ENCODE results near the gene TTC31.

TTC31 gene

GRCh38 chr2:74488643-74489481 lies 6.0 kb downstream of the TTC31 start:
- no peak for DNase-seq (ENCODE audit: low spot score)

GRCh38 chr2:74489906-74490305 lies 7.0 kb downstream of the TTC31 start:
- no peak for DNase-seq (ENCODE audit: low spot score)

GRCh38 chr2:74491648-74492544 lies 9.0 kb downstream of the TTC31 start:
- DNase-seq (ENCODE audit: low spot score) = no peak

GRCh38 chr2:74493546-74493945 lies 10.7 kb downstream of the TTC31 start:
- DNase-seq (ENCODE audit: low spot score) = no peak

DNA sequence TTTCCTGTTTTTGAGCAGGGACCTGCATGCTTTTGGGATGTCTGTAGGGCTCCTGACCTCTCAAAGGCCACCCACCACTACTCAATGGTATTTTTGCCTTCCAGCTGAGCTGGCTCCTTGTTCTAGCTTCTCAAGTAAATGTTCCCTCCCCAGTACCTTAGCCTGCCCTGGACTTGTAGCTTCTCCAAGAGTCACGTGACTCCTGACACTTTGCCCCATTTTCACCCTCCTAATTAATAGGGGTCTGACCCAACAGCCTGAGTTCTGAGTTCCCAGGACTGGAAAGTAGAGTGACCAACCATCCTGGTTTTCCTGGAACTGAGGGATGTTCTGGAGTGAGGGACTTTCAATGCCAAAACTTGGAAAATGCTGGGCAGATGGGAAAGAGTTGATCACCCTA lies 12.6 kb downstream of the TTC31 start:
- DNase-seq (ENCODE audit: low spot score) = no peak

- DNase-seq (ENCODE audit: low spot score) = no peak
Measured at GRCh38 chr2:74496997-74497776, 14.3 kb downstream of the TTC31 start.

DNA sequence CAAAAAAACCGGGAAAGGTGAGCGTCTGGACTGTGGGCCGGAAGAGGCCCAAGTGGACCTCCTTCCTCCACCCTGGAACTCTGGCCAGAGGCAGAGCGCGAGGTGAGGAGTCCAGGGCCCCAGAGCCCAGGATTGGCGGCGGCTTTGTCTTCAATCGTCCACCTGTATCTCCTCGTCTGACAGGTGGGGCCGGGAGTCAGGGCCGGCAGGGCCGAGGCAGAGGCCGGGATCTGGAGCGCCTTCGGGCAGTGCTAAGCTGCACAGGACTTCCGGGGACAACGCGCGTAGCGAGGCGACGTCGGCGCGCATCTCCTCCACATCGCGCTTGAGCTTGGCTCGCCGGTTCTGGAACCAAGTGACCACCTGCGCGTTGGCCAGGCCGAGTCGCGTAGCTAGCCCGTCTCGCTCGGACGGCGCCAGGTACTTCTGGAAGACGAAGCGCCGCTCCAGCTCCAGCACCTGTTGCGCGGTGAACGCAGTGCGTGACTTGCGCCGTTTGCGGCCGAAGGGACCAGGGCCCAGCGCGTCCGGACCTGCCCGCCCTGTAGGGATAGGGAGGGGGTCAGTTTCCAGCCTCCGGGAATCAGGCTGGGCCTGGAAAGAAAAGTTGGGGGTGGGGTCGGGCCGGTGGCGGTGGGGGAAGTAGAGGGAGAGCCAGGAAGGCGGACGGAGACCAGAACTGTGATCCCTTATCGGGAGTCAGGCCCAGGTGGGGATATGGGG lies 15.1 kb downstream of the TTC31 start:
- peak; percentile 59 for DNase-seq (ENCODE audit: low spot score)

DNA sequence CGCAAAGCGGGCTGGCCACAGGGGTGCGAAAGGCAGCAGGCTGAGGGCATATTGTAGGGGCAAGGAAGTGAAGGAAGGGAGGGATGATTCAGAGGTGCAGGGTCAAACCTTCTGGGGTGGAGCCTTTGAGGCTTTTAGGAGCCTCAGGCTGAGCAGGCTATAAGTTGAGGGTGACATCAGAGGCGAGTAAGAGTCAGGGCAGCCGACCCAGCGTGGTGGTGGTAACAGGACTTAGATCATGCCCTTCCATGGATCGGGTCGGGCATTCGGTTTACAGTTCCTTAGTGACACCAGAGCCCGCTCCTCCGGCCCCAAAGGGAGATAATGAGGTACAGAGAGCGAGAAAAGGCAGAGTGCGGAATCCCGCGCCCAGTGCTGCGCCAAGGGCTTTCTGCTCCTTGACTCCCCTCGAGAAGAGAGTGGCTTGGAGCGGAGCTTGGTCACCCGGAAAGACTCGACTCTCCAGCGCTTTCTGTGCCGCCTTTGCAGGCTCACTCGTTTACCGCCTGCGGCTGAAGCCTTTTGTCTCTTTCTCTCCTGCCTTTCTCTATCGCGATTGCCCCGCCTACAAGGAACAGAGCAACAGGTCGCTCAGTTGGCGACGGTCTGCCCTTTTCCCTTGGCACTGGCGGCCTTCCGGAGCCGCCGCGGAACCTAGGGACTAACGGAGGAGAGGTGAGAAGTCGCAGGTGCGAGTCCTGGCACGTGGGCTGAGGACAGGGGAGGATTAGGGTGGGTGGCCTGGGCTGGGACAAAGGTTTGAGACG lies 15.8 kb downstream of the TTC31 start:
- DNase-seq (ENCODE audit: low spot score) = peak; percentile 41

DNA sequence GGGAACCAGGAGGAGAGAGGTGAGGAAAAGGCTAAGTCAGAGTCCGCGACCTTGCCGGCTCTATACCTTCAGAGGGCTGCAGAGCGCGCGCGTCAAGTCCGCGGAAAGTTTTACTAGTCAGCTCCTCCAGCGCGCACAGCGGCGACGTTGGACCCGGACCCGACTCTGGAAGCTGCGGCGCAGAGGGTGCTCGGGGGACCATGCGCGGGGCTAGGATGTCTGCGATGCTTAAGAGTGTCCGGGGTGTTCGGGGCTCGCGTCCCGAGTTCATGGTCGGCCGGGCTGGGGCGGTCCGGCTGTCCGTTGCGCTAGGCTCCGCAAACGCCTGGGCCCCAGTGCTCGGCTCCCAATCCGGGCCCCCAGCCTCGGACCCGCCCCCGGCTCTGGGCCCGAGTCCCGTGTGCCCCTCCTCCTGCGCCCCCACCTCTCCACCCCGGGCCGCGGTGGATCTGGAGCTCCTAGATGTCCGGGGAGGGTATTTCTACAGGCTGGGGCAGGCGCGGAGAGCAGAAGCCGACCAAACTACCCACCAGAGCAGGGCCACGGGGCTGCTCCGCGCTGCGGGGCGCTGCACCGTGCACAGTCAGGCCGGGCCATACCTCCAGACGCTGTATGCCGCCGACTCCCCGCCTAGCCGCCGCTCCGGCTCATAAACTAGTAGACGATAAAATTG lies 16.5 kb downstream of the TTC31 start, which contains the start of gene LBX2:
Gene LBX2 (minus strand): TSS at position 337 of the 673 bp plus-strand sequence. CDS start 66 bp downstream, at position 271.
- peak; percentile 57 for DNase-seq (ENCODE audit: low spot score)

GRCh38 chr2:74499940-74500577 lies 17.2 kb downstream of the TTC31 start:
- DNase-seq (ENCODE audit: low spot score) = no peak

DNA sequence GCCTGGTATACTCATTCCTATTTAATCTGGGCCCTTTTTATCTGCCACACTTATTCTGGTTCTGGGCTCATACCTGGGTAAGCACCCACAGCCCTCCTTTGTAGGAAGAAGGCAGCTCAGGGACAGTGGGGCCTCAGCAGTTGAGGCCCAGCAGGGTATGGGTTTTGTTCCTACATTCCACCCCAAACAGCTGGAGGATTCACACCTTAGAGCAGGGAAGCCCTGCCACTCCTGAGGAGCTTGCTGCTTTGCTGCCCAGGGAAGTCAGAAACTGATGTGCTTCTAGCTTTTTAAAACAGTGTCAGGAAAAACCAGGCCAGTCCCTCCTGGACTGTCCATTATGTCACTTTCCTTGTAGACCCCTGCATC lies 17.7 kb downstream of the TTC31 start:
- no peak for DNase-seq (ENCODE audit: low spot score)

DNA sequence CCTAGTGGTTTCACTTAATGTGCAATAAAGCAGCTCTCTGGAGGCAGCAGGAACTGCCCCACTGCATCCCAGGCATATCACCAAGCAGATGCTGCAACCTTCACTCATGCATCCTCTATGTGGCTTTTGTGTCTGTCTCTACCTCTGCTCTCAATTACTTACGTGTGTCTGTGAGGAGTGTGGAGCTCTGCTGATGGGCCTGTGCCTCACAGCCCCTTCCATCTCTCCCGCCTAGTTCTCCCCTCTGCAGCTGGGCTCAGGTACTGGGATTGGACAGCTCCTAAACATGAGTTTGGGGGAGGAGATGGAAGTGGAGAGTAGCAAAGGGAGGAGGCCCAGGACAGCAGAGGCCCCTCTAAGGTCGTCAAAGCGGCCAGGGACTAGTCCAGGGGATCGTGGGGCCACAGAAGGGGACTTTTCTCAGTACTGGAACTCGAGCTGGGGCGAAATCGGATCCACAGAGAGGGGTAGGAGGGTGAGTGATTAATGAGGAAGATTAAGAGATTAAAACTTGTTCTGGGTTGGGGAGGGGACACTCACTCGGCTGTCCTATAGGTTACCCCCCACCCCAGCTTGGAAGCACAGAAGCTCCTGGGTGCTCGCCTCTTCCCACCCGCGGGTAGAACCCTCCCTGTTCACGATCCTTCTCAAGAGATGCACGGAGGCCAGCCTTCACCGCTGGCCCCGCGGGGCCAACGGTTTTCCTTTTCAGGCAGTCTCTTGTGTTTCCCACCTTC lies 18.6 kb downstream of the TTC31 start:
- DNase-seq (ENCODE audit: low spot score) = peak; percentile 39

DNA sequence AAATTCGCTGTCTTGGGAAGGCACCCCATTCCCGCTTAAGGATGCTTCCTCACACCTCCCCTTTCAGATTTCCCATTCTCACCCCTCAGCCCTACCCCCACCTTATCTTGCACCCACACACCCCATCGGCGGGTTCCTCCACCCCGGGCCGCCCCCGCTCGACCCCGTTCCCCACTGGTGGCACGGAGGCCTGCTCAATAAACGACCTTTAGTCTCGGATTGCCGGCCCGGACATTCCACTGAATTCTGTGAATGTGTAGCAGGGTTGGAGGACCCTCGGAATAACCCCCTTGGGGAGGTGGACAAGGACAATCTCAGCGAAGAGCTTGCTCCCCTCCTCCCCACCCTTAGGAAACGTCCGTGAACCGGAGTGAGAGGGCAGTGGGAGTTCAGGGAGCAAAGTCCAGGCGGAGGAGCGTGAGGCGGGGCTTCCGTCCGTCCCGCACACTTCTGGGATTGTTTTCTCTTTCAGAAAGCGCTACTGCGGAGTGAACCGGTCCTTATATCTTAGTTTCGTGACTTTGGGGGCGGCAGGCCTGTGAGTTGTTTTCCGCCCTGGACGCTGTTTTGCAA lies 19.4 kb downstream of the TTC31 start:
- no peak for DNase-seq (ENCODE audit: low spot score)

DNA sequence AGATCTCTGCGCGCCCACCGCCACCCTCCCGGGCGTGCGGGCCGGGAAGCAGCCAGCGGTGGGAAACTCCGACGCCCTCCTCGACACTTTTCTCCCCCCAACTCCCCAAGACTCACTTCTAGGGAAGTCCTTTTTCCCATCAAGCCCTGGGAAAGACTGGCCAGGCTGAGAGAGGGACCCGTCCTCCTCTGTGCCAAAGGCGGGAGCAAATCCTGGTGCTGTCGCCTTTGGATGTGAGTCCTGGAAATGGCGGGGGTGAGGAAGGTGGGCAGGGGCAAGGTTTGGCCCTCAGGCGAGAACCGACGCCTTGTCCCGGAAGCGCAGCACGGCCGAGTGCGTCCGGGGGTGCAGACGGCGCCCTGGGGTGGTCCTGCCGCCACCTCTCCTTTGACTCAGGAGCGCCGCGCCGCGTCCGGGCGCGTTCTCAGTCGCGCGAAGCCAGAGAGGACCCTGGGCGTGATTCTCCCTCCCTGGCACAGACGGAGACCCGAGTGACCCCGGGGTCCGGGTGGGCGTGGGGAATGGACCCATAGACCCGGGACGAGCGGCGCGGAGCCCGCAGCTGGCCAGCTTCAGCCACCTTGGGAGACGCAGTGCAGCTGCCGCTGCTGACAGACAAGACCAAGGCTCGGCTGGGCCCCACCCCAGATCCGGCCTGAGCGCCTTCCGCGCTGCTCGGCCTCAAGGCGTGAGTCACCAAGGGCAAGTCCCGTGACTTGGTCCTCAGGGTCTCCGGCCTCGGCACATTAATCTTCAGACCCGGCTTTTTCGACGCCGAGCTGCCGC lies 20.0 kb downstream of the TTC31 start:
- peak; percentile 69 for DNase-seq (ENCODE audit: low spot score)

- no peak for DNase-seq (ENCODE audit: low spot score)
Measured at GRCh38 chr2:74503506-74504475, 20.9 kb downstream of the TTC31 start.

- no peak for DNase-seq (ENCODE audit: low spot score)
Measured at GRCh38 chr2:74504591-74504990, 21.7 kb downstream of the TTC31 start.

Data from iPS-NIHi11 (cell line).